Ovary (tissue), 3 donors: ENCODE measurements around the gene COPZ1.

ENCODE experiments used
- CTCF ChIP-seq, 3 donors: fragments of 450-650 bp in 2 of 3; fragments of 200-600 bp in 1 of 3; IDR thresholded peaks; one replicate each; pipeline versions ENCODE4 v1.5.1 to v1.8.0; 2016 to 2022; ENCODE audit warnings: antibody characterized with exemption in 3 of 3, mild to moderate bottlenecking in 1 of 3
- POLR2A ChIP-seq: fragments of 450-650 bp; IDR thresholded peaks from one replicate; pipeline ENCODE4 v1.6.1; 2017; ENCODE audit warnings: antibody characterized with exemption, mild to moderate bottlenecking, moderate library complexity
- donor health status: DM: no; HTN: no; CAD: no.

GRCh38 chr12:54355104-54355815 is 30.3 kb downstream of the COPZ1 start:
- TF ChIP-seq CTCF (IDR thresholded peaks at IDR 0.05), result no peak
- TF ChIP-seq POLR2A, result no peak
